GM18951 (cell line): Measurements from ENCODE around the gene EIF2S1.

Source experiments
- POLR2A ChIP-seq: IDR thresholded peaks from 4 replicates; pipeline ENCODE4 v1.6.1; 2011; ENCODE audit warnings: mild to moderate bottlenecking; ENCODE audit not compliant: insufficient read length, insufficient read depth; ENCODE audit errors: extremely low read depth
- in situ Hi-C: fragments of 300-500 bp; cut with MboI; formaldehyde crosslinking; loops from one replicate; pipeline ENCODE4 v1.12.0; 2022; ENCODE audit warnings: low sequenced_read_pairs, mixed read lengths, inconsistent platforms; ENCODE audit not compliant: unreplicated experiment

The EIF2S1 gene

GRCh38 chr14:67425608-67426007 is 65.5 kb downstream of the EIF2S1 start:
- in situ Hi-C loops, result loop anchor here (5.0 kb wide), 1 partner anchor 142 kb away; no protein-coding TSS in a partner anchor
- no peak for TF ChIP-seq POLR2A

GRCh38 chr14:67426161-67426560 is 66.0 kb downstream of the EIF2S1 start:
- no peak for TF ChIP-seq POLR2A
- in situ Hi-C loops, result loop anchor here (5.0 kb wide), 1 partner anchor 141 kb away; no protein-coding TSS in a partner anchor

- in situ Hi-C loops, result loop anchor here (5.0 kb wide), 1 partner anchor 140 kb away; no protein-coding TSS in a partner anchor
- no peak for TF ChIP-seq POLR2A
Observed at GRCh38 chr14:67426983-67427606, 67.0 kb downstream of the EIF2S1 start.

- no peak for TF ChIP-seq POLR2A
- in situ Hi-C loops, result loop anchor here (5.0 kb wide), 1 partner anchor 139 kb away; no protein-coding TSS in a partner anchor
Observed at GRCh38 chr14:67428501-67429031, 68.4 kb downstream of the EIF2S1 start.

GRCh38 chr14:67429510-67430205 is 69.5 kb downstream of the EIF2S1 start:
- no peak for TF ChIP-seq POLR2A
- in situ Hi-C loops, result loop anchor here (5.0 kb wide), 1 partner anchor 138 kb away; no protein-coding TSS in a partner anchor

GRCh38 chr14:67432050-67432564 is 72.0 kb downstream of the EIF2S1 start:
- no peak for TF ChIP-seq POLR2A
- in situ Hi-C loops, result no loop called here

- TF ChIP-seq POLR2A, result no peak
- in situ Hi-C loops, result no loop called here
Observed at GRCh38 chr14:67435603-67436002, 75.5 kb downstream of the EIF2S1 start.
